ENCODE results near the gene ZNF618.
A peak's percentile ranks its signal among the peaks of the same experiment; 100 is the strongest.

ZNF618 gene

GRCh38 chr9:113885183-113886025 is 9.3 kb downstream of the ZNF618 start:
- DNase-seq = no peak

GRCh38 chr9:113886026-113886369 is 9.9 kb downstream of the ZNF618 start:
- DNase-seq = no peak

GRCh38 chr9:113886466-113886865 is 10.4 kb downstream of the ZNF618 start:
- DNase-seq = peak in 1 of 2 donors; percentile 68

GRCh38 chr9:113886933-113887332 is 10.8 kb downstream of the ZNF618 start:
- no peak for DNase-seq

- no peak for DNase-seq
These were observed 11.3 kb downstream of the ZNF618 start for GRCh38 chr9:113887436-113887835.

- DNase-seq = no peak
These were observed 12.2 kb downstream of the ZNF618 start for GRCh38 chr9:113888336-113888735.

- DNase-seq = no peak
These were observed 12.9 kb downstream of the ZNF618 start for GRCh38 chr9:113888976-113889375.

- DNase-seq = no peak
These were observed 14.6 kb downstream of the ZNF618 start for GRCh38 chr9:113890704-113891103.

GRCh38 chr9:113892861-113893491 is 16.9 kb downstream of the ZNF618 start:
- no peak for DNase-seq

- DNase-seq = no peak
These were observed 18.1 kb downstream of the ZNF618 start for GRCh38 chr9:113894166-113894565.

GRCh38 chr9:113895526-113895925 is 19.4 kb downstream of the ZNF618 start:
- no peak for DNase-seq

GRCh38 chr9:113896713-113897112 is 20.6 kb downstream of the ZNF618 start:
- DNase-seq = no peak

GRCh38 chr9:113898151-113898550 is 22.0 kb downstream of the ZNF618 start:
- no peak for DNase-seq

- DNase-seq = no peak
These were observed 22.5 kb downstream of the ZNF618 start for GRCh38 chr9:113898596-113898995.

- no peak for DNase-seq
These were observed 23.1 kb downstream of the ZNF618 start for GRCh38 chr9:113899205-113899604.

- no peak for DNase-seq
These were observed 25.1 kb downstream of the ZNF618 start for GRCh38 chr9:113901221-113901688.

GRCh38 chr9:113903514-113904077 is 27.5 kb downstream of the ZNF618 start:
- DNase-seq = no peak

- DNase-seq = no peak
These were observed 30.5 kb downstream of the ZNF618 start for GRCh38 chr9:113906411-113907110.

GRCh38 chr9:113907282-113907681 is 31.2 kb downstream of the ZNF618 start:
- no peak for DNase-seq

- no peak for DNase-seq
These were observed 33.3 kb downstream of the ZNF618 start for GRCh38 chr9:113909421-113909820.

GRCh38 chr9:113910036-113910639 is 34.0 kb downstream of the ZNF618 start:
- DNase-seq = no peak

- DNase-seq = no peak
These were observed 35.9 kb downstream of the ZNF618 start for GRCh38 chr9:113911850-113912557.
